K562 (cell line): Measurements from ENCODE around the gene C19orf12. TPM values are rescaled to one million over a fixed set of nuclear protein-coding genes. Genes with fewer than 3 reads are reported as not detected.
A peak's percentile ranks its signal among the peaks of the same experiment; 100 is the strongest.

ENCODE experiments used
- ATF3 ChIP-seq, 2 experiments: fragments of 450-650 bp in 1 of 2; sonication (generic) in 1 of 2; formaldehyde crosslinking in 1 of 2; IDR thresholded peaks in 1 of 2; conservative IDR thresholded peaks in 1 of 2; 2 replicates each; pipeline versions ENCODE4 v1.6.1 to v1.8.1; 2016 to 2023; ENCODE audit warnings: mild to moderate bottlenecking in 2 of 2, moderate library complexity in 2 of 2, inconsistent platforms in 1 of 2, missing genetic modification reagents in 1 of 2
- ATF4 ChIP-seq: fragments of 450-650 bp; formaldehyde crosslinking; IDR thresholded peaks from 2 replicates; pipeline ENCODE4 v1.4.0; 2022; ENCODE audit warnings: mild to moderate bottlenecking, moderate library complexity
- ELF1 ChIP-seq: fragments of 200-800 bp; sonication (Bioruptor generic); IDR thresholded peaks from 2 replicates; pipeline ENCODE4 v1.6.1; 2016; ENCODE audit warnings: missing genetic modification characterization, missing compliant biosample characterization
- KLF6 ChIP-seq: fragments of 250-450 bp; sonication (Bioruptor Pico); IDR thresholded peaks from 2 replicates; pipeline ENCODE4 v1.4.0; 2020; ENCODE audit warnings: mild to moderate bottlenecking, moderate library complexity, borderline replicate concordance
- MAFF ChIP-seq: IDR thresholded peaks from 2 replicates; pipeline ENCODE4 v1.6.1; 2012; ENCODE audit warnings: low read length, improper control_type of control experiment
- MAFG ChIP-seq: fragments of 450-650 bp; conservative IDR thresholded peaks from 2 replicates; pipeline ENCODE4 v1.6.1; 2016; ENCODE audit warnings: missing genetic modification characterization, missing compliant biosample characterization
- MECOM ChIP-seq: fragments of 250-450 bp; sonication (Bioruptor Pico); IDR thresholded peaks from 2 replicates; pipeline ENCODE4 v1.8.0; 2022; ENCODE audit warnings: inconsistent platforms
- NFIC ChIP-seq: fragments of 450-650 bp; IDR thresholded peaks from 2 replicates; pipeline ENCODE4 v1.6.1; 2017; ENCODE audit warnings: mild to moderate bottlenecking, inconsistent platforms
- PHTF2 ChIP-seq: fragments of 250-450 bp; sonication (Bioruptor Pico); IDR thresholded peaks from 2 replicates; pipeline ENCODE4 v1.5.0; 2021; ENCODE audit warnings: mild to moderate bottlenecking
- THRB ChIP-seq: fragments of 450-650 bp; formaldehyde crosslinking; conservative IDR thresholded peaks from 2 replicates; pipeline ENCODE4 v1.4.0; 2022; ENCODE audit warnings: mild to moderate bottlenecking, missing genetic modification characterization
- ZBTB8A ChIP-seq: fragments of 450-650 bp; IDR thresholded peaks from 2 replicates; pipeline ENCODE4 v1.6.1; 2018; ENCODE audit warnings: mild to moderate bottlenecking, moderate library complexity; ENCODE audit not compliant: partially characterized antibody
- ZNF507 ChIP-seq: conservative IDR thresholded peaks from 2 replicates; pipeline ENCODE4 v1.6.1; 2017; ENCODE audit warnings: missing genetic modification characterization, missing compliant biosample characterization
- ZSCAN32 ChIP-seq: fragments of 450-650 bp; formaldehyde crosslinking; IDR thresholded peaks from 2 replicates; pipeline ENCODE4 v1.4.0; 2020; ENCODE audit warnings: mild to moderate bottlenecking, moderate library complexity
- polyA plus RNA-seq, 8 experiments: library from polyadenylated mRNA; depleted of rRNA in 4 of 8; stranded (reverse) in 5 of 8; unstranded in 3 of 8; fragments of >200 nt; fragmentation: Nextera tagmentation in 2 of 8; fragmentation: Illumina TruSeq in 1 of 8; extraction: Ambion mirVana in 2 of 8; extraction: Trizol in 1 of 8; gene quantifications; 2 replicates each; pipeline versions ENCODE4 v1.2.1 to v1.2.3, GENCODE V29; 2011 to 2014; ENCODE audit warnings: inconsistent platforms in 1 of 8, missing spikeins in 1 of 8
- total RNA-seq, 7 experiments: library from RNA; depleted of rRNA in 6 of 7; stranded (reverse); fragments of >200 nt in 6 of 7; fragmentation: Illumina TruSeq in 2 of 7; extraction: Trizol in 2 of 7; gene quantifications; 2 replicates each; pipeline versions ENCODE4 v1.2.1 to v1.2.3, GENCODE V29; 2011 to 2021; ENCODE audit warnings: low replicate concordance in 1 of 7

Gene C19orf12
- total and polyA plus RNA-seq, 9 of the 15 experiments (the other 6 are each of a cell fraction or from before 2014, with no cell fraction given), result 1.9 to 14.5 (median 10.2) TPM

GRCh38 chr19:29671393-29672160 is 43.5 kb downstream of the C19orf12 start (continued):
- no peak for TF ChIP-seq ATF3 (IDR thresholded peaks at IDR 0.05)
- no peak for TF ChIP-seq ATF3 (CRISPR knock-in tag; conservative IDR thresholded peaks at IDR 0.05)
- no peak; the same call in 1 of the 2 replicates for TF ChIP-seq MAFF
- TF ChIP-seq ATF4, result no peak
- TF ChIP-seq MAFG (tag), result peak; percentile 29; the same call in 1 of the 2 replicates
- TF ChIP-seq ELF1 (tag), result no peak
- TF ChIP-seq ZNF507 (tag), result no peak
- no peak for TF ChIP-seq PHTF2
- TF ChIP-seq MECOM (CRISPR knock-in tag), result no peak
- TF ChIP-seq KLF6, result no peak
- no peak for TF ChIP-seq ZBTB8A
- TF ChIP-seq ZSCAN32 (CRISPR knock-in tag), result no peak
- no peak for TF ChIP-seq THRB (CRISPR knock-in tag)
- TF ChIP-seq NFIC, result peak; percentile 99
